ENCODE results near the gene RASGRP4.

GRCh38 chr19:38402623-38402966 is 23.4 kb downstream of the RASGRP4 start:
- TF ChIP-seq CTCF (IDR thresholded peaks at IDR 0.05; ENCODE audit: low read depth, low read length), result no peak
- TF ChIP-seq POLR2A (IDR thresholded peaks at IDR 0.05; ENCODE audit: extremely low read depth, insufficient read length), result no peak
- no peak for TF ChIP-seq MAX (IDR thresholded peaks at IDR 0.05; ENCODE audit: low read depth, low read length)
